ENCODE measurements around the gene BEST1. TPM values are rescaled to one million over a fixed set of nuclear protein-coding genes. Genes with fewer than 3 reads are reported as not detected.

BEST1 gene
- total RNA-seq (2014; rRNA removed; shearing (Covaris generic); ENCODE audit: low replicate concordance), result 1.7 and 1.9 TPM in 2 replicates

DNA sequence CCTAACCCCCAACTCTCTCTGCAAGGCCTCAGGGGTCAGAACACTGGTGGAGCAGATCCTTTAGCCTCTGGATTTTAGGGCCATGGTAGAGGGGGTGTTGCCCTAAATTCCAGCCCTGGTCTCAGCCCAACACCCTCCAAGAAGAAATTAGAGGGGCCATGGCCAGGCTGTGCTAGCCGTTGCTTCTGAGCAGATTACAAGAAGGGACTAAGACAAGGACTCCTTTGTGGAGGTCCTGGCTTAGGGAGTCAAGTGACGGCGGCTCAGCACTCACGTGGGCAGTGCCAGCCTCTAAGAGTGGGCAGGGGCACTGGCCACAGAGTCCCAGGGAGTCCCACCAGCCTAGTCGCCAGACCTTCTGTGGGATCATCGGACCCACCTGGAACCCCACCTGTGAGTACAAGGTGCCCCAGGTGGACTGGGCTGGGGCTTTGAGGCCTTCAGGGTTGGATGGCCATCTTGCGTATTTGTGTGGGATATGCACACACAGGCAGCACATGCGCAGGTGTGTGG is at the start of gene BEST1:
BEST1 (plus strand) TSS at position 317 of the 513 bp plus-strand sequence. CDS start 1,456 bp downstream, outside the sequence.
- H3K9me3 ChIP-seq (ENCODE audit: low read length), result no peaks in the 10 kb centered on the region
- no peak within 1 kb of the TSS for H3K4me2 ChIP-seq (ENCODE audit: low read depth, low read length, poor library complexity, severe bottlenecking)
- no peak within 1 kb of the TSS for H3K4me3 ChIP-seq (ENCODE audit: low read length)
- no peaks in the 10 kb centered on the region for H3K36me3 ChIP-seq (ENCODE audit: insufficient read depth, low read length)
- no peak within 1 kb of the TSS for H3K9ac ChIP-seq (ENCODE audit: low read length)
- no peak within 1 kb of the TSS for H2AFZ ChIP-seq (ENCODE audit: low read length)
- H3K79me2 ChIP-seq (ENCODE audit: low read length), result no peaks in the 10 kb centered on the region
- peaks cover 3% of the 10 kb centered on the region; the same call in 1 of the 2 replicates for H3K4me1 ChIP-seq (ENCODE audit: low read length)
- no peaks in the 10 kb centered on the region for H3K9me2 ChIP-seq (replicated peaks; ENCODE audit: insufficient read depth, low read length)
- H4K20me1 ChIP-seq (ENCODE audit: insufficient read depth, low read depth, low read length), result no peaks in the 10 kb centered on the region
- H3K27ac ChIP-seq (ENCODE audit: low read length), result no peak within 1 kb of the TSS
- DNase-seq, result no peak
- no peaks in the 10 kb centered on the region for H3K27me3 ChIP-seq (ENCODE audit: low read length)

DNA sequence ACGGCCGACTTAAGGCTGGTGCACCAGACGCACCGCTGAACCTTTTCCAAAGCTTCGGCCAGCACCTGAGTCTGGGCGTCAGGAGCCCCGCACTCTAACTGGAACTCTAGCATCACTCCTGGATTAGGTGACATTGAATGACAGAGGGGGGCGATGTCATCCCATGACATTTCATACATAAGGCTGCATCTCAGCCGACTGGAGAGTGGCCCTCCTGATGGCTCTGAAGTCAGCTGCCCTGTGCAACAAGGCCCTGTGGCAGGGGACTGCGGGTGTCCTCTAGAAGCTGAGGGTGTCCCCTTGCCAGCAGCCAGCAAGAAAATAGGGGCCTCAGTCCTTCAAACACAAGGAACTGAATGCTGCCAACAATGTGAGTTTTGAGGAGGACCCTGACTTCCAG is 48.8 kb upstream of the BEST1 start:
- no peaks in the 10 kb centered on the region for H3K9me2 ChIP-seq (replicated peaks; ENCODE audit: insufficient read depth, low read length)
- no peak for DNase-seq

DNA sequence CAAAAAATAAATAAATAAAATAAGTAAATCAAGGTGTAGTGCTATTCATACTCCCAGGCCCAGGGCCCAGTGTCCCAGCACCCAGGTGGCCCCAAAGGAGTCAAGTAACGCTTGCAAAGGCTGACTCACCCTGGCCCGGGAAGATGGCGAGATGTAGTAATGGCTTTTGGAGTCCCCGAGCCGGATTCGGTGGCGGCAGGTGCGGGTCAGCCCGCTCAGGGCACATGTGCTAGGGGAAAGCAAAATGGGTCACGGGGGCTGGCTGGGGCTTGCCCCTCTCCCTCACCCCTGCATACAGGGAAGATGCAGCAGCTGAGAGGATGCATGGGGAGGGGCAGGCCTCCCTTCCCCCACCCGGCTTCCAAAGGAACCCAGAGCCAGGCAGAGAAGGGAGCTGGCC is 47.8 kb upstream of the BEST1 start:
- Histone ChIP-seq H3K27ac (ENCODE audit: low read length) (no peak overlapping the region), H3K4me2 (ENCODE audit: low read depth, low read length, poor library complexity, severe bottlenecking) (no peak overlapping the region), H3K9me2 (replicated peaks; ENCODE audit: insufficient read depth, low read length) (no peaks in the 10 kb centered on the region), H3K36me3 (ENCODE audit: insufficient read depth, low read length) (no peaks in the 10 kb centered on the region), H3K4me1 (ENCODE audit: low read length) (peaks cover 3% of the 10 kb centered on the region; the same call in 1 of the 2 replicates), H3K9me3 (ENCODE audit: low read length) (no peaks in the 10 kb centered on the region), H4K20me1 (ENCODE audit: insufficient read depth, low read depth, low read length) (no peaks in the 10 kb centered on the region), H3K27me3 (ENCODE audit: low read length) (no peaks in the 10 kb centered on the region), H3K79me2 (ENCODE audit: low read length) (no peaks in the 10 kb centered on the region), H2AFZ (ENCODE audit: low read length) (no peak overlapping the region), H3K9ac (ENCODE audit: low read length) (no peak overlapping the region), H3K4me3 (ENCODE audit: low read length) (no peak overlapping the region)
- DNase-seq, result no peak

More for the DNA sequence above, 48.8 kb upstream of the BEST1 start:
- no peaks in the 10 kb centered on the region for H3K9me3 ChIP-seq (ENCODE audit: low read length)
- H3K36me3 ChIP-seq (ENCODE audit: insufficient read depth, low read length), result no peaks in the 10 kb centered on the region
- H3K9ac ChIP-seq (ENCODE audit: low read length), result no peak overlapping the region
- no peaks in the 10 kb centered on the region for H4K20me1 ChIP-seq (ENCODE audit: insufficient read depth, low read depth, low read length)
- H3K27ac ChIP-seq (ENCODE audit: low read length), result no peak overlapping the region
- no peak overlapping the region for H3K4me2 ChIP-seq (ENCODE audit: low read depth, low read length, poor library complexity, severe bottlenecking)
- no peak overlapping the region for H3K4me3 ChIP-seq (ENCODE audit: low read length)
- peaks cover 3% of the 10 kb centered on the region; the same call in 1 of the 2 replicates for H3K4me1 ChIP-seq (ENCODE audit: low read length)
- H3K27me3 ChIP-seq (ENCODE audit: low read length), result no peaks in the 10 kb centered on the region
- H3K79me2 ChIP-seq (ENCODE audit: low read length), result no peaks in the 10 kb centered on the region
- no peak overlapping the region for H2AFZ ChIP-seq (ENCODE audit: low read length)

DNA sequence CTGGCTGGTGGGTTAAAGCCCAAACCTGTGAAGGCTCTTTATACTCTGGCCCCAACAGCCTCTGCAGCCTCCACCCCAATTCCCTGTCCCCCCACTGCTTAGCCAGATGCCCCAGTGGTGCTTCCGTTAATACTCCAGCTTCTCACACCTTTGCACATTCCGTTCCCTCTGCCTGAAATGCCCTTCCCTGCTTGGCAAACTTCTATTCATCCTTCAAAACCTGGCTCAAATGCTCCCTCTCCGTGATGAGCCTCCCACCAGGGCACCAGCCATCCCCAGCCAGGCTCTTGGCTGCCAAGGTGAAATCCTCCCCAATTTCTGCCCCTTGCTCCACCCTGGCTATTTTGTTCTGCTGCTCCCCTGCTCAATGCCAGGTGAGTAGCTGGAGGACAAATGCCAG is 46.3 kb upstream of the BEST1 start:
- Histone ChIP-seq H3K4me3 (ENCODE audit: low read length) (no peak overlapping the region), H4K20me1 (ENCODE audit: insufficient read depth, low read depth, low read length) (no peaks in the 10 kb centered on the region), H2AFZ (ENCODE audit: low read length) (no peak overlapping the region), H3K36me3 (ENCODE audit: insufficient read depth, low read length) (no peaks in the 10 kb centered on the region), H3K27ac (ENCODE audit: low read length) (no peak overlapping the region), H3K9me3 (ENCODE audit: low read length) (no peaks in the 10 kb centered on the region), H3K4me1 (ENCODE audit: low read length) (peaks cover 2% of the 10 kb centered on the region; the same call in 1 of the 2 replicates), H3K4me2 (ENCODE audit: low read depth, low read length, poor library complexity, severe bottlenecking) (no peak overlapping the region), H3K9ac (ENCODE audit: low read length) (no peak overlapping the region), H3K79me2 (ENCODE audit: low read length) (no peaks in the 10 kb centered on the region), H3K9me2 (replicated peaks; ENCODE audit: insufficient read depth, low read length) (no peaks in the 10 kb centered on the region), H3K27me3 (ENCODE audit: low read length) (no peaks in the 10 kb centered on the region)
- no peak for DNase-seq

- H3K4me3 ChIP-seq (ENCODE audit: low read length), result no peak overlapping the region
- H2AFZ ChIP-seq (ENCODE audit: low read length), result no peak overlapping the region
- no peak overlapping the region for H3K4me2 ChIP-seq (ENCODE audit: low read depth, low read length, poor library complexity, severe bottlenecking)
- H3K27ac ChIP-seq (ENCODE audit: low read length), result no peak overlapping the region
- H4K20me1 ChIP-seq (ENCODE audit: insufficient read depth, low read depth, low read length), result no peaks in the 10 kb centered on the region
- H3K27me3 ChIP-seq (ENCODE audit: low read length), result no peaks in the 10 kb centered on the region
- no peak overlapping the region for H3K9ac ChIP-seq (ENCODE audit: low read length)
- no peaks in the 10 kb centered on the region for H3K36me3 ChIP-seq (ENCODE audit: insufficient read depth, low read length)
- no peaks in the 10 kb centered on the region for H3K4me1 ChIP-seq (ENCODE audit: low read length)
- DNase-seq, result no peak
- H3K79me2 ChIP-seq (ENCODE audit: low read length), result no peaks in the 10 kb centered on the region
- no peaks in the 10 kb centered on the region for H3K9me3 ChIP-seq (ENCODE audit: low read length)
- no peaks in the 10 kb centered on the region for H3K9me2 ChIP-seq (replicated peaks; ENCODE audit: insufficient read depth, low read length)
These were observed 45.6 kb upstream of the BEST1 start for GRCh38 chr11:61904539-61905048.

DNA sequence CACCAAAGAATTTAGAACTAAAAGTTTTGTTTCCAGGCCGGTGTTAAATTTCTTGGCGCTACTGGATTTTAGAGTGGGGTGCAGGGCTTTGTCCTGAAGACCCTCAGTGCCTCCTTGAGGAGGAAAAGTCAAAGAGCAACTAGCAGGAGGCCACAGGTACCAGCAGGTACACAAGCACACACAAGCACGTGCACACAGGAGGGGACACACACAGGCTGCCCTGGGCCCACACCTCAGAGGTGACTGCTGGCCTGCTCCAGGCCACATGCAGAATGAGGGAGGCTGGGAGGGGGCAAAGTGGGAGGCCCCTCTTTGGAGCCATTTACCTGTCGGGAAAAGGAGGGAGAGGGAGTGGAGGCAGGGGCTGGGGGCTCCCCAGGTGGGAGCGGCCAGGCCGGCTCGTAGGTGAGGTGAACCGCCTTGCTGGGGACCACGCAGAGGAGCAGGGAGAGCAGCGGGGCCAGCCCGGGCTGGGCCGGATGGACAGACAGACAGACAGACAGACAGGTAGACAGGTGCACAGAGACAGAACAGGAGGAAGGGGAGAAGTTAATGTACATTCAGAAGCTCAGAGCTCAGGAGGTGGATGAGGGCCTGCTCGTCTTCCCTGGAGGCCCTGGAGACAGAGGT is 45.0 kb upstream of the BEST1 start:
- no peaks in the 10 kb centered on the region for H3K36me3 ChIP-seq (ENCODE audit: insufficient read depth, low read length)
- H2AFZ ChIP-seq (ENCODE audit: low read length), result no peak overlapping the region
- no peak overlapping the region for H3K4me2 ChIP-seq (ENCODE audit: low read depth, low read length, poor library complexity, severe bottlenecking)
- H3K27ac ChIP-seq (ENCODE audit: low read length), result no peak overlapping the region
- no peaks in the 10 kb centered on the region for H4K20me1 ChIP-seq (ENCODE audit: insufficient read depth, low read depth, low read length)
- no peaks in the 10 kb centered on the region for H3K9me2 ChIP-seq (replicated peaks; ENCODE audit: insufficient read depth, low read length)
- no peaks in the 10 kb centered on the region for H3K27me3 ChIP-seq (ENCODE audit: low read length)
- no peaks in the 10 kb centered on the region for H3K79me2 ChIP-seq (ENCODE audit: low read length)
- H3K9me3 ChIP-seq (ENCODE audit: low read length), result no peaks in the 10 kb centered on the region
- H3K4me1 ChIP-seq (ENCODE audit: low read length), result no peaks in the 10 kb centered on the region
- H3K9ac ChIP-seq (ENCODE audit: low read length), result no peak overlapping the region
- no peak overlapping the region for H3K4me3 ChIP-seq (ENCODE audit: low read length)
- no peak for DNase-seq

DNA sequence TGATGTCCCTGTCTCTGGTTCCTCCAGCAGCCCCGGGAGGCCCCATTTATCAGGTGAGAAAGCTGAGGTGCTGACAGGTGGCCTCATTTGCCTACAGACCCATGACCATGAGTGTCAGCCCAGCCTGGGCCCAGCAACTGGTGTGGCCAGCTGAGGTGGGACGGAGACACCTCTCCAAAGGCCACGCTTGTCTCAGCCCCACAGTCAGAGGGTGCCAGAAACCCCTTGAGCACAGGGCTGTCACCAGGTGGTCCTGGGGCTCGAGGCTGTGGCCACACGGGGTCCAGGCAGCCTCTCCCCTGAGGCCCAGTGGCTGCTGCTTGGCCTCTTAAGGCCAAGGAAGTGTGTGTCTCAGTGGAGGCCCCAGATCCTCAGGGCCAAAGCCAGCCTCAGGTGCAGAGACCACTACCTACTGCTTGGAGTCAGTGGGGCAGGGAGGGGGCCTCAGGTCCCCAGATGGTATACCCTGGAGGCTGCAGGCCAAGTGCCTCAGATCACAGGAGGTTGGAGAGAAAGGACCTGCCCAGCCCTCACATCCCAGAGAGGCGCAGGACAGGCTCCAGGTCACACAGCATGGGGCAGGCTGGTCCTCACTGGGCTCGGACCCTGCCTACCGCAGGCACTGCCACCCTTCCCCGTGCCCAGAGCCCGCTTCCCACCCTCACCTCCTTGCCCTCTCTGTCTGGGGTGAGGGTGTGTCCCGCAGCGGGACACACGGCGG is 44.2 kb upstream of the BEST1 start:
- H3K27ac ChIP-seq (ENCODE audit: low read length), result no peak overlapping the region
- no peaks in the 10 kb centered on the region for H4K20me1 ChIP-seq (ENCODE audit: insufficient read depth, low read depth, low read length)
- H3K27me3 ChIP-seq (ENCODE audit: low read length), result no peaks in the 10 kb centered on the region
- no peak for DNase-seq
- H3K79me2 ChIP-seq (ENCODE audit: low read length), result no peaks in the 10 kb centered on the region
- no peaks in the 10 kb centered on the region for H3K36me3 ChIP-seq (ENCODE audit: insufficient read depth, low read length)
- no peak overlapping the region for H3K4me2 ChIP-seq (ENCODE audit: low read depth, low read length, poor library complexity, severe bottlenecking)
- no peaks in the 10 kb centered on the region for H3K4me1 ChIP-seq (ENCODE audit: low read length)
- no peak overlapping the region for H3K4me3 ChIP-seq (ENCODE audit: low read length)
- H3K9ac ChIP-seq (ENCODE audit: low read length), result no peak overlapping the region
- H3K9me2 ChIP-seq (replicated peaks; ENCODE audit: insufficient read depth, low read length), result no peaks in the 10 kb centered on the region
- no peaks in the 10 kb centered on the region for H3K9me3 ChIP-seq (ENCODE audit: low read length)
- no peak overlapping the region for H2AFZ ChIP-seq (ENCODE audit: low read length)

DNA sequence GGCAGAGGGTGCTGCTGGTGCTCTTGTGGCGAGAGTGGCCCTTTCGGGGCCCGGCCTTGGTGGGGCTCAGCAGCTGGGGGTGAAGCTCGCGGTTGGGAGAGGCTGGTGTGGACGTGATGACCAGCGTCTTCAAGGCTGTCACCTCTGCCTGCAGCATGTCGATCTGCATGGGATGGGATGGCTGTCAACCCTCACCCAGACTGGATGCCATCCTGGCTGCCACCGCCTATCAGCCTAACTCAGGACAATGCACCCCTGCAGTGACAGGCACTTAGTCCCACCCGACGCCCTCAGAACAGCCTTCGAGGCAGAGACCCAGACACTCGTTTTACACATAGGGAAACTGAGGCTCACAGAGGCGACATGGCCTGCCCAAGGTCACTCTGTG is 43.6 kb upstream of the BEST1 start:
- Histone ChIP-seq H3K27ac (ENCODE audit: low read length) (no peak overlapping the region), H3K36me3 (ENCODE audit: insufficient read depth, low read length) (no peaks in the 10 kb centered on the region), H3K9me2 (replicated peaks; ENCODE audit: insufficient read depth, low read length) (no peaks in the 10 kb centered on the region), H2AFZ (ENCODE audit: low read length) (no peak overlapping the region), H3K79me2 (ENCODE audit: low read length) (no peaks in the 10 kb centered on the region), H3K4me1 (ENCODE audit: low read length) (no peaks in the 10 kb centered on the region), H4K20me1 (ENCODE audit: insufficient read depth, low read depth, low read length) (no peaks in the 10 kb centered on the region), H3K4me2 (ENCODE audit: low read depth, low read length, poor library complexity, severe bottlenecking) (no peak overlapping the region), H3K9me3 (ENCODE audit: low read length) (no peaks in the 10 kb centered on the region), H3K4me3 (ENCODE audit: low read length) (no peak overlapping the region), H3K9ac (ENCODE audit: low read length) (no peak overlapping the region), H3K27me3 (ENCODE audit: low read length) (no peaks in the 10 kb centered on the region)
- no peak for DNase-seq

Measured in Karpas-422 (cell line).